NT2/D1 (cell line): ENCODE data around the gene SNRPE.

Source experiments
- SUZ12 ChIP-seq: IDR thresholded peaks from 2 replicates; pipeline ENCODE4 v1.6.1; 2011; ENCODE audit not compliant: insufficient read length, insufficient read depth; ENCODE audit errors: extremely low read depth
- ZNF274 ChIP-seq: IDR thresholded peaks from 2 replicates; pipeline ENCODE4 v1.6.1; 2011; ENCODE audit warnings: mild to moderate bottlenecking, low read depth, low read length

GRCh38 chr1:203835476-203835875, 25.9 kb upstream of the SNRPE start:
- TF ChIP-seq SUZ12 (no peak), ZNF274 (no peak)
